ENCODE measurements around the gene MRPS7. TPM values are rescaled to one million over a fixed set of nuclear protein-coding genes. Genes with fewer than 3 reads are reported as not detected.
A peak's percentile ranks its signal among the peaks of the same experiment; 100 is the strongest.

MRPS7 gene
- total and polyA plus RNA-seq, 2 donors (not counting 1 experiment from before 2014, with no cell fraction given), result 25.1 to 42.6 TPM

DNA sequence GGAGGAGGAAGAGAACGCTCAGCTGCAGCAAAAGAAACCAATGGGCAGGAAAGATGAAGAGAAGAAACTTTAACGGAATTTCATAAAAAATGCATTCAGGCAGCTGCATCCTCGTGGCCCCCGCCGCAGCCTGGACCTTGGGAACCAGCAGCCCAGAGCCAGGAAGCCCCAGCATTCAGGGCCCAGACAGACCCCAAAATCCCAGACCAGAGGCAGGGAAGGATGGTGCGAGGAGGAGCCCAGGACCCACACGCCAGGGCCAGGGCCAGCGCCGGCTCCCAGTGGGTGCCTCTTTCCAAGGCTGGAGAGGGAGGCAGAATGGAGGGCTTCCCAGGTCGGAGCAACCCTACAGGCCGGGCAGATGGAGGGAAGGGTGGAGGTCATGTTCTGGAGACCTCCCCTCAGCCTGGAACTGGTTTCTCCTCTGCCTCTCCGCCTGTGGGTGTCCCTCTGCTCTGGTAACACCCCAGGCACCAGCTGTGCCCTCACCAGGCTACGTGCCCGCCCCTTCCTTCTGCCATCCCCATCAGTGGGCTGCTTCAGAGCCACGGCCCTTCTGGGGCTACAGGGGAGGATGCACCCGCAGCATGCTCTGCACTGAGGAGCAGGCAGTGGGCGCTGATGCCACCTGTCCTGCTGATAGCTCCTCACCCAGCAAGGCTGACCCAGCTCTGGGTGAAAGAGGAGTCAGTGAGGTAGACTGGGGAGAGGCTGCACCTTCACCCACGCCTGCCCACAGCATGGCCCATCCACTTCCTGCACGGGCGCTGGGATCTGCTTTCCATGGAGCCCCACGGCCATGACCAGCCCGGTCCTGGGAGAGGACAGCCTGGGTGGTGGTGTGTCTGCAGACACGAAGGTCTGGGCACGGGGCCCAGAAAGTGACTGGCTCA is 10.5 kb downstream of the MRPS7 start:
- Histone ChIP-seq H3K9me3 (ENCODE audit: control extremely low read depth in 1 of 3, control insufficient read depth in 2 of 3, insufficient read depth in 1 of 3, low read length in 2 of 3) (no peaks in the 10 kb centered on the region), H3K4me2 (replicated peaks; ENCODE audit: low read depth, low read length, poor library complexity, severe bottlenecking) (peak overlapping the region; percentile 95), H3K9ac (ENCODE audit: low read length) (peak overlapping the region; percentile 88), H4K20me1 (ENCODE audit: control insufficient read depth, insufficient read depth, low read length, poor library complexity, severe bottlenecking) (no peaks in the 10 kb centered on the region), H3K4me3 (ENCODE audit: control extremely low read depth in 1 of 5, extremely low read depth in 1 of 5, insufficient read depth in 1 of 5, low read depth in 2 of 5, low read length in 4 of 5) (peak overlapping the region in 4 of 5 experiments; percentile 72 to 93 (median 80)), H3K36me3 (replicated peaks in 1 of 2; ENCODE audit: control extremely low read depth in 1 of 2, control insufficient read depth in 1 of 2, extremely low read depth in 1 of 2, insufficient read depth in 2 of 2, low read length in 1 of 2) (peaks cover 0 to 16% of the 10 kb centered on the region in 2 experiments), H3K27ac (ENCODE audit: low read length in 2 of 2) (peak overlapping the region; percentile 78 to 83), H3K79me2 (ENCODE audit: control insufficient read depth, insufficient read depth, low read length) (peaks cover 28% of the 10 kb centered on the region), H2AFZ (ENCODE audit: insufficient read depth, low read depth, low read length, poor library complexity, severe bottlenecking) (peak overlapping the region; percentile 93), H3K27me3 (replicated peaks in 1 of 4; ENCODE audit: control extremely low read depth in 1 of 4, control insufficient read depth in 3 of 4, insufficient read depth in 4 of 4, low read length in 3 of 4) (no peaks in the 10 kb centered on the region), H3K4me1 (ENCODE audit: control insufficient read depth in 2 of 2, insufficient read depth in 2 of 2, low read length in 2 of 2) (peaks cover 17 to 28% of the 10 kb centered on the region in 2 donors)
- H3K4me3 Mint-ChIP-seq, result peak overlapping the region; percentile 88
- ChIA-PET CTCF (interaction anchor here (0.9 to 3.7 kb wide), 11 partner anchors 11 to 237 kb away, joined by 3 to 62 read pairs (median 5); partner anchors contain the start of genes GGA3, MRPS7 and SLC25A19), POLR2A (interaction anchor here (0.6 to 4.2 kb wide), 6 partner anchors 11 to 158 kb away, joined by 3 to 40 read pairs (median 5); partner anchors contain the start of genes GGA3 and MRPS7)
- ATAC-seq (ENCODE audit: low read depth) (no peak), DNase-seq (no peak)
- intact Hi-C loops (cut with micrococcal nuclease), result loop anchor here (1.0 to 2.0 kb wide), 8 partner anchors 11 to 311 kb away; partner anchors contain the start of genes GGA3, GRB2, MRPS7 and NUP85
- H3K9me3 Mint-ChIP-seq (ENCODE audit: insufficient read depth), result no peaks in the 10 kb centered on the region
- WGBS (ENCODE audit: insufficient coverage), result 58% methylated on average over 21 of the region's 24 CpGs
- TF ChIP-seq EZH2 (IDR thresholded peaks at IDR 0.05; ENCODE audit: borderline replicate concordance, insufficient read depth, low read depth, low read length, poor library complexity, severe bottlenecking), result no peak
- no peak for TF ChIP-seq CTCF (IDR thresholded peaks at IDR 0.05)
- H3K27ac Mint-ChIP-seq, result peak overlapping the region; percentile 82
- no peaks in the 10 kb centered on the region for H3K27me3 Mint-ChIP-seq
- H3K4me1 Mint-ChIP-seq, result peaks cover 23% of the 10 kb centered on the region
